Measurements from ENCODE around the gene A2ML1.

DNA sequence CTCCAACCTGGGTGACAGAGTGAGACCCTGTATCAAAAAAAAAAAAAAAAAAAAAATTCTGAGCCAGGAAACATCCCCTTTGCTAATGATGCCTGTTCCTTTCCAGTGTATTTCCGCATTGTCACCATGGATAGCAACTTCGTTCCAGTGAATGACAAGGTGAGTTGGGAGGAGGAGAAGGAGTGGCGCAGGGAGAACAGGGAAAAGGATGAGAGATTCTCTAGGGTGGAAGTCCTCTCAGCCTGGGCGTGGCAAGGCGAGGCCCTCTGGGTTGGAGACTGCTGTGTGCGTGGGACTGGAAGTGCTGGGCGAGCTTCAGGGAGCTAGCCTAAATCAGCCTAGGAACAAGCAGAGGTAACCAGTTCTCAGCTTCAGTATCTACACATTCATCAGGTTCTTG is 7.2 kb downstream of the A2ML1 start:
- TF ChIP-seq, protein P1, sequence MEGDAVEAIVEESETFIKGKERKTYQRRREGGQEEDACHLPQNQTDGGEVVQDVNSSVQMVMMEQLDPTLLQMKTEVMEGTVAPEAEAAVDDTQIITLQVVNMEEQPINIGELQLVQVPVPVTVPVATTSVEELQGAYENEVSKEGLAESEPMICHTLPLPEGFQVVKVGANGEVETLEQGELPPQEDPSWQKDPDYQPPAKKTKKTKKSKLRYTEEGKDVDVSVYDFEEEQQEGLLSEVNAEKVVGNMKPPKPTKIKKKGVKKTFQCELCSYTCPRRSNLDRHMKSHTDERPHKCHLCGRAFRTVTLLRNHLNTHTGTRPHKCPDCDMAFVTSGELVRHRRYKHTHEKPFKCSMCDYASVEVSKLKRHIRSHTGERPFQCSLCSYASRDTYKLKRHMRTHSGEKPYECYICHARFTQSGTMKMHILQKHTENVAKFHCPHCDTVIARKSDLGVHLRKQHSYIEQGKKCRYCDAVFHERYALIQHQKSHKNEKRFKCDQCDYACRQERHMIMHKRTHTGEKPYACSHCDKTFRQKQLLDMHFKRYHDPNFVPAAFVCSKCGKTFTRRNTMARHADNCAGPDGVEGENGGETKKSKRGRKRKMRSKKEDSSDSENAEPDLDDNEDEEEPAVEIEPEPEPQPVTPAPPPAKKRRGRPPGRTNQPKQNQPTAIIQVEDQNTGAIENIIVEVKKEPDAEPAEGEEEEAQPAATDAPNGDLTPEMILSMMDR (IDR thresholded peaks at IDR 0.05) = no peak
- TF ChIP-seq POLR2A (IDR thresholded peaks at IDR 0.05) = no peak
